ENCODE data around the gene FNTB.

Gene FNTB

GRCh38 chr14:64986648-64987437, at the start of gene FNTB:
TSS of gene FNTB (plus strand) at chr14:64986895. CDS start at chr14:64986954, 59 bp downstream.
- peak; percentile 97 for DNase-seq (ENCODE audit: low spot score)

DNA sequence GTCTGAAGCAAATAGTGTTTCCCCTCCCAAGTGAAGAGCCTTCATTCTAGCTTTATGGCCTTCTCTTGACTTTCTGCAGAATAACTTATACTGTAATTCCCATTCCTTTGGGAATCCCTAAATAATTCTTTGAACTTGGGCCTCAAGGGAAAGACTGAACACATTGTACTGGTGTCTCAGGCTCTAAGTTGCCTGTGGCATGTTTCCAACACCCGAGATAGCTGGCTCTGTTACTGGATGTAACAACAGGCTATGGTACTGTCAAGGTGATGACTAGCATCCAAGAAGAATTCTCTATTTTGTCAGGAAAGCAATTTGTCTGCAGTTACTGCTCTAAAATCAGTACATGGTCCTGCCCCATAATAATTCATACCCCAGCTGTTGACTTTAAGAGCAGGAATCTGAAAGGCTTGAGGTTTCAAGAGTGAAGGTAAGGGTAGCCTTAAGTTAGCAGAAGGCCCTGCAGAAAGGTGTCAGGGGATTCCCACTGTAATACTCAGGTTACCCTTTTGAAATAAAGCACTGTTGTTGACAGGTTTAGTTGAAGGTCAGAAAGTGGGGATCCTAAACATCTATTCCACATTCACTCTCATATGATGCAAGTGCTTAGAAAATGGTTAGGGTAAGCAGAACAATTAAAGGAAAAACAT, 49.4 kb upstream of the FNTB start:
- DNase-seq (ENCODE audit: low spot score) = no peak

GRCh38 chr14:64937821-64938193, 48.9 kb upstream of the FNTB start:
- peak; percentile 23 for DNase-seq (ENCODE audit: low spot score)

- DNase-seq (ENCODE audit: low spot score) = no peak
These were observed 47.5 kb upstream of the FNTB start for GRCh38 chr14:64938972-64939816.

DNA sequence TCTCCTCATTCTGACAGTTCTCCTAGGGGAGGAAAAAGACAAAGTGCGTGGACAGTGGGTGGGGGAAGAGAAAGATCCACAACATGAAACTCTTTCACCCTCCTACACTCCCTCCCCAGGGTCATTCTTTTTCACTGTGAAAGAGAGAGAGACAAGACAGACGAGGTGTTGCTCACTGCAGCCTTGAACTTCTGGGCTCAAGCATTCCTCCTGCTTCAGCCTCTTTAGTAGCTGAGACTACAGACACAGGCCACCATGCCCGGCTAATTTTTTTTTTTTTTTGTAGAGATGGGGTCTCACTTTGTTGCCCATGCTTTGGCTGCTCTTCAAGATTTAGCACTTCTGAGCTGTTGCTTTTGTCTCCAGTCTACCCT, 46.9 kb upstream of the FNTB start:
- no peak for DNase-seq (ENCODE audit: low spot score)

DNA sequence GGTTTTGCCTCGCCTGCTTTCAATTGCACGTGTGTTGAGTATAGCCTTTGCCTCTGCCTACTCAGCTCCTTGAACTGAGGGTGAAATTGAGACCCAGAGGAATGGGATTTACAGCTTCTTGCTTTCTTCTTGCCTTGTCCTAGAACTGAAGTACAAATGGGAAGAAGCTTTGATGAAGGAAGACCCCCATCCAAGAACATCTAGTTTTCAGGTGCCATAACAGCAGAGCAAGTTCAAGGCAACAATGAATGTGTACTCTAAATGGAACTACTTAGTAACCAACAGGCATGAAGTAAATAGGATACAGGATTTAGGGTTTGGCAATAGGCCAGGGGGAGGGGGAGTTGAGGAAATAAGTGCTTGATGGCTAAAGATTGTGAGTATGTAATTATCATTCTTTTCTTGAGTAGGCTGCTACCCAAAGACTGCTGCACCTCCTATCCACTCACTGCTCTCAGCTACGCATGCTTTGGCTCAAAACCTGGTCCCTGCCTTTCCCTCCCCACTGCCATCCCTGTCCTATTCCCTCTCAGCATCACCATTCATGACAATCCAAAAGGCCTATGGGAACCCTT, 46.3 kb upstream of the FNTB start:
- no peak for DNase-seq (ENCODE audit: low spot score)

DNA sequence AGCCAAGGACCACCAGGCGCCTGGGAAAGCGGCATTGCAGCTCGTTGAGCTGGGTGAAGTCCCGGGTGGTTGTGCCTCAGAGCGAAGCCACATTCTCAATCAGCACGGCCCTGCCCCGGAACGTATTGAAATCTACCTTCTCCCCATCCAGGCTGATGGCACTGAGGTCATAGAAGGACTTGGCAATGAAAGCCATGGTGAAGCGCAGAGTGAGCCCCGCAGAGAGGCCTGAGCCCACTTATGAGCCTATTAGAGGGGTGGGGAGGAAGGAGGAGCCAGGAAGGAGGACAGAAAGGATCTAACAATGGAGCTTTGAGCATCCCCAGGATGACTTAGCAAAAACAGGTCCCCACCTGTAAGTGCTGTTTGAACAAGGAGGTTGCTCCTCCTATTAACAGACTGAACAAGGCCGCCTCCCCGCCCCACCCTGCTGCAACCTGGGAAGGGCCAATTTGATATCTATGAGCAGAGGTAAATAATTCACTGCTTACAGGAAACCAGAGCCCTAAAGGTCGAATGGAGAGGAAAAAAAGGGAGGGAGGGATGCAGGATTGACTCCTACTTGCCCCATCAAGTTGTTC, 44.1 kb upstream of the FNTB start, which contains the start of gene GPX2:
GPX2 (minus strand) TSS at position 215 of the 581 bp plus-strand sequence; CDS start at position 196, 19 bp downstream.
- no peak for DNase-seq (ENCODE audit: low spot score)

DNA sequence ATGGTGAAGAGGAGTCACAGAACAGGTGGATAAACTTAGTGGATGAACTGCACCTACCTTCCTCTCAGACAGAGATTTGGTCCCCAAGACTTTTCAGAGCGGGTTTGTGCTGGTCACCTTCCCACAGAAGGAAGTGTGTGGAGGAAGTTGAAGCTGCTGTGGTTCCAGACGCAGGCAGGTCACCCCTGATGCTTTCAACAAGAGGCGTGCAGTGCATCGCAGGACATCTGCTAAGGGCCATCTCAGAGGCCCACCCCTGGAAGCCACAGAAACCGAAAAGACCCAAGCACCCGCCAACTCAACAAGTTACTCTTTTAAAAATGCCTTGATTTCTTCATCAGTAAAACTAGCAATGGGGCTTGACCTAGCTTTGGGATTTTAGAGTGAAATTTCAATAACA, 43.1 kb upstream of the FNTB start:
- DNase-seq (ENCODE audit: low spot score) = no peak

DNA sequence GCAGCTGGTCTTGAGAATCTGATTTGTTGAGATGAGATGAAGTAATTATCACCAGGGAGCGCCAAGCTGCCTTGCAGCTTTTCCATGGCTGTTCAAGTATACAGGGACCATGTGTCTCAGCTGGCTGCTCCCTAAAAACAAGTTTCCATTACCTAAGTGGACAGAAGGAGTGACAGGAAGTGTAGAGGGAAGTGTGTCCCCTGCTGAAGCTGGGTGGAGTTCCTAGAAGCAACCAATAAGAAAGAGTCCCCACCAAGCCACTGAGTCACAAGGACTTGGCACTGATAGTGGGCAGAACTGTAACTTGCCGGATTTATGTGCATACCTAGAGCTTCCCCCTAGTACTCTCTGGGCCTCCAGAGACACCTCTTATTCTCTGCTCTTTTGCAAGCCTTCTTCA, 42.7 kb upstream of the FNTB start:
- DNase-seq (ENCODE audit: low spot score) = no peak

- DNase-seq (ENCODE audit: low spot score) = no peak
These were observed 41.8 kb upstream of the FNTB start for GRCh38 chr14:64944861-64945260.

DNA sequence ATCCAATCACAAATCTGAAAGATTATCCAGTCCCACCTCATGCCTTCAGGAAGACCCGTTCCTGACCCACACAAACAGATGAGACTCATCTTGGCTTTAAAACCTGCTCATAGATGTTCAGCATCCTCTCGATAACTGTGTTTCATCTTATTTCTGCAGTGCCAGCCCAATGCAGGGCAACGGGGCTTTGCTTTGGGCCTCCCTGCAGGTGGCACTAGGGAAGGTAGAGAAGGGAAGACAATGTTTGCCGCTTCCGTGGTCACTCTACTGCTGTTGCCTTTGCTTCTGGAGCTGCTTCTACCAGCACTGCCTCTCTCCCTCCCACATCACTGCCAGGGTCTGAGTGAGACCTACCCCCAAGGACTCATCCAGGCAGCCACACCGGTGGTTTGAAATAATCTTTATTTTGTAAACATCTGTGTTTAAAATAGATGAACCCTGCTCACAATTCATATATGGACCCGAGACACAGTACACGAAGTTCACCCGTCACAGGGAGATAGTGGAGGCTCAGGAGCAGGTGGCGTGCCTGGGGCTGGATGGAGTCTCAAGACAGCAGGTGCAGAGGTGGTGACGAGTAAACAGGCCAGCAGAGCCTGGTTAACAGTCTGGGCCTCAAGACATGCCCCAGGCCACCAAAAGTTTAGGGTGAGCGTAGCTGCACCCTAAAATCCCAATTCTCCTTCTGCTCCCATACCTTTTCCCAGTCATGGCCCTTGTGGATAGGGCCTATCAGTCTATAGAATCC, 41.1 kb upstream of the FNTB start:
- no peak for DNase-seq (ENCODE audit: low spot score)

DNA sequence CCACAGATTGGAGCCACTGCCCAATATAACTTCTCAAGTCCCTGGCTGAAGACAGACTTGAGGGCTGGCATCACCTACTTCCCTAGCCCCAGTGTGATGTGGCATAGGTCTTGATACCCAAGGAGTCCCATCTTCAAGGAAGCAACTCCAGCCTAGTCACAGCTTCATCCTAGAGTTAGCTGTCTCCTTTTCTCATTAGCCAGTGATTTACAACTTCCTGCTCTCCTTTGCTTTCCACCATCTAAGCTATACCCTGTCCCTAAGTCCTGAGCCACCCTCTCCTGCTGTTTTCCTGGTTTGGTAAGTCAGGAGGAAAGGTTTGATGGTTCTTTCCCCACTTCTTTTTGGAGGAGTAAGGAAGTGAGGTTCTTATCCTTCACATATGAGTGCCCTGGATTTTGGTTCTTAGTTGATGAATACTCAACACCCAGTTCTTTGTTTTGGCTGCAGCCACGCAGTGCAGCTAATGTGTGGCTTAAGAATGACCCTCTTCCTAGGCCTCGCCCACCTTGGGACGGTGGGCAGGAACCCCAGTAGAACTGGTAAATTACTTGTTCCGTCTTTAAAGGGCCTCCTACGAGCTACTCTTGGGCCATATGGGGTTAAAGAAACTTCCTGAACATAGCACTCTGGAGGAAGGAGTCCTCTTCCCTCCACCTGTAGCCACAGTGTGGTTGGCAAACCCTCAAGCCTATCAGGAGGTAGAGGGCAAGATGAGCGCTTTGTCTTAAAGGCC, 40.2 kb upstream of the FNTB start:
- DNase-seq (ENCODE audit: low spot score) = no peak

GRCh38 chr14:64947710-64948611, 38.7 kb upstream of the FNTB start:
- DNase-seq (ENCODE audit: low spot score) = no peak

- DNase-seq (ENCODE audit: low spot score) = no peak
These were observed 38.0 kb upstream of the FNTB start for GRCh38 chr14:64948612-64949210.

GRCh38 chr14:64950889-64951288, 35.8 kb upstream of the FNTB start:
- no peak for DNase-seq (ENCODE audit: low spot score)

DNA sequence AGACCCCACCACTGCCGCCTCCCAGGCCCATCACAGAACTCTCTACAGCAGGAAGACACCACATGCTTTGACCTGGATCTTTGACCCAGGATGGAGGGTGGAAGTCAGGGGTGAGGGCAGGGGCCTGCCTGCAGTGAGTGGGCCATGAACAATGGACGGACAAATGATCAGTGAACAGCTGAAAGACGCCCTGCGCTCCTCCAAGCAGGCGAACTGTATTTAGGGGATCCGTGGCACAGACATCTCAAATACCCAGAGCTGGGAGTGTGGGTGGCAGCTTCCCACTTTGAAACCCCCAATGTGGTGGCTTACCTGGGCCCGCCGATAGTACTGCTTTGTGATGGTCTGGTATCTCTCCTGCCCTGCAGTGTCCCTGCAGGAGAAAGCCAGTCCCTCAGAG, 35.4 kb upstream of the FNTB start:
- DNase-seq (ENCODE audit: low spot score) = no peak

DNA sequence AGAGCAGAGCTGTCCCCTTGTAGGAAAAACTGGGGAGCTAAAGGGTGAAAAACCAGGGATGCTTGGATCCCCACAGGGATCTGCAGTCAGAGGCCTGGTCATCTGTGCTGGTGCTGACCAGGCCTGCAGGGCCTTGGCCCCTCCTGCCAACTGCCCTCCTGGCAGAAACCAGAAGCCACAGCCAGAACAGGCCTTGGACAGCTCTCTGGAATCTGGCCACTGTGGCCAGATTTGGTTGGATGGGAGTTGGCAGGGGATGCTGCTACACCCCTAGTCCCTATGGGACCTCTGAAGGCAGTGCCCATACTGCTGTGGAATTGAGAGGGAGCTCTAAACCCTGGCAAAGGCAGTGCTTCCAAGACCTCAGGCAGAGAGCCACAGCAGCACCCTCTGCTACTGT, 35.0 kb upstream of the FNTB start:
- no peak for DNase-seq (ENCODE audit: low spot score)

- peak; percentile 21 for DNase-seq (ENCODE audit: low spot score)
These were observed 33.9 kb upstream of the FNTB start for GRCh38 chr14:64952598-64953309.

- DNase-seq (ENCODE audit: low spot score) = no peak
These were observed 33.4 kb upstream of the FNTB start for GRCh38 chr14:64953310-64953654.
